GM21619 (cell line): ENCODE results near the gene QRICH1.

ENCODE experiments used
- ATAC-seq: cut with Tn5 transposase; IDR thresholded peaks from one replicate; pipeline ENCODE4 v1.9.1; 2021; ENCODE audit not compliant: unreplicated experiment

The QRICH1 gene

GRCh38 chr3:49035281-49035680, 58.6 kb downstream of the QRICH1 start:
- no peak for ATAC-seq

GRCh38 chr3:49034650-49035049, 59.2 kb downstream of the QRICH1 start:
- ATAC-seq, result no peak

GRCh38 chr3:49032646-49033304, 61.1 kb downstream of the QRICH1 start:
- no peak for ATAC-seq

GRCh38 chr3:49030321-49030720, 63.5 kb downstream of the QRICH1 start:
- no peak for ATAC-seq

GRCh38 chr3:49029563-49029884, 64.3 kb downstream of the QRICH1 start:
- ATAC-seq, result no peak

GRCh38 chr3:49028673-49029562, 65.0 kb downstream of the QRICH1 start, which contains the start of gene IMPDH2:
Gene IMPDH2, minus strand, starts transcription at chr3:49029398. Its CDS starts 48 bp downstream, at chr3:49029350.
- ATAC-seq, result peak; percentile 81

- ATAC-seq, result no peak
Measured at GRCh38 chr3:49028298-49028672, 65.6 kb downstream of the QRICH1 start.

GRCh38 chr3:49027634-49028033, 66.2 kb downstream of the QRICH1 start:
- ATAC-seq, result no peak

- no peak for ATAC-seq
Measured at GRCh38 chr3:49026536-49026935, 67.3 kb downstream of the QRICH1 start.

GRCh38 chr3:49025793-49026520, 67.9 kb downstream of the QRICH1 start:
- no peak for ATAC-seq

- ATAC-seq, result no peak
Measured at GRCh38 chr3:49025005-49025792, 68.7 kb downstream of the QRICH1 start.

- no peak for ATAC-seq
Measured at GRCh38 chr3:49024449-49024848, 69.4 kb downstream of the QRICH1 start.

GRCh38 chr3:49023775-49024174, 70.1 kb downstream of the QRICH1 start:
- ATAC-seq, result no peak

GRCh38 chr3:49022688-49023171, 71.1 kb downstream of the QRICH1 start:
- ATAC-seq, result no peak

- ATAC-seq, result peak; percentile 54
Measured at GRCh38 chr3:49021813-49022687, 71.8 kb downstream of the QRICH1 start, which contains the start of gene NDUFAF3. Gene NDUFAF3, plus strand, starts transcription at chr3:49022121. Its CDS starts 24 bp downstream, at chr3:49022145.

GRCh38 chr3:49021213-49021812, 72.6 kb downstream of the QRICH1 start:
- ATAC-seq, result peak; percentile 39

GRCh38 chr3:49020330-49021212, 73.3 kb downstream of the QRICH1 start:
- peak; percentile 3 for ATAC-seq

- ATAC-seq, result no peak
Measured at GRCh38 chr3:49019941-49020329, 73.9 kb downstream of the QRICH1 start.
